K562 (cell line): ENCODE results near the gene BCO1. TPM values are rescaled to one million over a fixed set of nuclear protein-coding genes. Genes with fewer than 3 reads are reported as not detected.
A peak's percentile ranks its signal among the peaks of the same experiment; 100 is the strongest.

Experiments used
- ATAC-seq: fragments of 200-7000 bp; cut with Tn5 transposase; 3 replicates; pipeline ENCODE4 v1.9.1; 2020; ENCODE audit warnings: moderate library complexity
- BruUV-seq: library from RNA; stranded (reverse); fragments of 400-500 nt; replicated peaks from 2 replicates; lab custom pipeline; 2021; lab: Mats Ljungman, UMichigan
- CTCF ChIA-PET: fragments of 300-600 bp; formaldehyde crosslinking; extraction: SDS; loops from one replicate; lab custom pipeline; 2021; ENCODE audit warnings: low intra/inter-chr PET ratio; lab: Yijun Ruan, JAX
- POLR2A ChIA-PET: fragments of 300-600, 350-650 bp; sonication (Branson Sonifier 250); formaldehyde crosslinking; extraction: SDS; loops from one replicate; lab custom pipeline; 2021; ENCODE audit warnings: antibody characterized with exemption, inconsistent platforms; lab: Yijun Ruan, JAX
- DNase-seq, 4 experiments: peaks; one replicate each; pipeline versions ENCODE4 v3.0.0 to v3.0.0-alpha.2; 2011 to 2018; ENCODE audit warnings: low spot score in 3 of 4, mixed read lengths in 3 of 4; ENCODE audit errors: extremely low read depth in 1 of 4
- FAIRE-seq: peaks from 2 replicates; lab custom pipeline; 2011; peaks lifted over from hg19 to GRCh38; lab: Jason Lieb, UNC
- H2AFZ ChIP-seq: 2 replicates; pipeline ENCODE4 v1.6.0; 2011; ENCODE audit warnings: low read depth, low read length, control low read depth, inconsistent platforms
- H3K27ac ChIP-seq: fragments of 200-600 bp; 3 replicates; pipeline ENCODE4 v1.8.0; 2011; ENCODE audit warnings: low read depth, mild to moderate bottlenecking, control low read depth, inconsistent platforms, low read length, moderate library complexity, mixed read lengths; ENCODE audit errors: extremely low read depth
- H3K27me3 ChIP-seq, 2 experiments: fragments of 300-600 bp in 1 of 2; 2 replicates in 1 of 2; 3 replicates in 1 of 2; pipeline versions ENCODE4 v1.6.0 to v1.8.0; 2011; ENCODE audit warnings: inconsistent platforms in 2 of 2, low read length in 2 of 2, mild to moderate bottlenecking in 1 of 2, mixed read lengths in 1 of 2, moderate library complexity in 1 of 2; ENCODE audit not compliant: control insufficient read depth in 2 of 2, insufficient read depth in 2 of 2
- H3K36me3 ChIP-seq: fragments of 300-600 bp; 3 replicates; pipeline ENCODE4 v1.8.0; 2011; ENCODE audit warnings: mild to moderate bottlenecking, low read length, inconsistent platforms; ENCODE audit not compliant: control insufficient read depth, insufficient read depth
- H3K4me1 ChIP-seq, 2 experiments: fragments of 200-600 bp in 1 of 2; replicated peaks in 1 of 2; 2 replicates in 1 of 2; 3 replicates in 1 of 2; pipeline versions ENCODE4 v1.5.1 to v1.8.0; 2011; ENCODE audit warnings: inconsistent platforms in 2 of 2, low read length in 2 of 2, mild to moderate bottlenecking in 1 of 2, mixed read lengths in 1 of 2, moderate library complexity in 1 of 2; ENCODE audit not compliant: control insufficient read depth in 2 of 2, insufficient read depth in 2 of 2
- H3K4me2 ChIP-seq: 2 replicates; pipeline ENCODE4 v1.6.1; 2011; ENCODE audit warnings: low read length, control low read depth, inconsistent platforms, mixed read lengths; ENCODE audit not compliant: insufficient read depth
- H3K4me3 ChIP-seq: fragments of 200-600 bp; sonication (generic), shearing (Covaris generic); 2 replicates; pipeline ENCODE4 v1.5.1; 2016; ENCODE audit warnings: control low read depth, inconsistent platforms
- H3K79me2 ChIP-seq: fragments of 200-600 bp; 3 replicates; pipeline ENCODE4 v1.8.0; 2011; ENCODE audit warnings: low read length, inconsistent platforms; ENCODE audit not compliant: control insufficient read depth, insufficient read depth
- H3K9ac ChIP-seq, 2 experiments: 2 replicates each; pipeline versions ENCODE4 v1.6.0 to v1.6.1; 2011; ENCODE audit warnings: low read depth in 2 of 2, low read length in 2 of 2, control low read depth in 1 of 2, inconsistent platforms in 1 of 2, mild to moderate bottlenecking in 1 of 2, mixed read lengths in 1 of 2; ENCODE audit not compliant: insufficient read depth in 1 of 2
- H3K9me1 ChIP-seq: one replicate; pipeline ENCODE4 v1.6.0; 2011; ENCODE audit warnings: inconsistent platforms, mild to moderate bottlenecking, low read length, moderate library complexity; ENCODE audit not compliant: control insufficient read depth, insufficient read depth
- H3K9me3 ChIP-seq: replicated peaks from 2 replicates; pipeline ENCODE4 v1.5.1; 2011; ENCODE audit warnings: low read depth, low read length, inconsistent platforms; ENCODE audit not compliant: control insufficient read depth, insufficient read depth
- H4K20me1 ChIP-seq: replicated peaks from 2 replicates; pipeline ENCODE4 v1.6.1; 2011; ENCODE audit warnings: low read length, inconsistent platforms, mixed read lengths; ENCODE audit not compliant: control insufficient read depth, insufficient read depth
- CBFA2T3 ChIP-seq: fragments of 450-650 bp; IDR thresholded peaks from 2 replicates; pipeline ENCODE4 v1.6.1; 2017
- CEBPB ChIP-seq: fragments of 450-650 bp; IDR thresholded peaks from 2 replicates; pipeline ENCODE4 v1.6.1; 2016; ENCODE audit warnings: missing genetic modification characterization, missing compliant biosample characterization
- CEBPG ChIP-seq, 3 experiments: fragments of 200-800 bp in 1 of 3; sonication (Bioruptor generic) in 1 of 3; sonication (generic) in 1 of 3; formaldehyde crosslinking in 1 of 3; IDR thresholded peaks in 2 of 3; conservative IDR thresholded peaks in 1 of 3; 2 replicates each; pipeline versions ENCODE4 v1.6.1 to v1.8.0; 2016 to 2022; ENCODE audit warnings: missing compliant biosample characterization in 2 of 3, missing genetic modification characterization in 2 of 3, mild to moderate bottlenecking in 1 of 3, missing genetic modification reagents in 1 of 3
- ERF ChIP-seq: fragments of 450-650 bp; formaldehyde crosslinking; IDR thresholded peaks from 2 replicates; pipeline ENCODE4 v1.4.0; 2020; ENCODE audit warnings: mild to moderate bottlenecking, mixed read lengths
- HCFC1 ChIP-seq: IDR thresholded peaks from 2 replicates; pipeline ENCODE4 v1.6.1; 2012; ENCODE audit warnings: low read depth, low read length, improper control_type of control experiment
- HSF4 ChIP-seq: fragments of 250-450 bp; sonication (Bioruptor Pico); IDR thresholded peaks from 2 replicates; pipeline ENCODE4 v2.1.2; 2022; ENCODE audit warnings: mild to moderate bottlenecking, moderate library complexity, borderline replicate concordance
- KLF13 ChIP-seq: fragments of 450-650 bp; IDR thresholded peaks from 2 replicates; pipeline ENCODE4 v1.6.1; 2016; ENCODE audit warnings: missing genetic modification characterization, low read depth, mild to moderate bottlenecking, missing compliant biosample characterization, moderate library complexity, borderline replicate concordance
- L3MBTL2 ChIP-seq: fragments of 450-650 bp; IDR thresholded peaks from 2 replicates; pipeline ENCODE4 v1.6.1; 2016; ENCODE audit warnings: mild to moderate bottlenecking, moderate library complexity
- MTA3 ChIP-seq: fragments of 450-650 bp; formaldehyde crosslinking; IDR thresholded peaks from 2 replicates; pipeline ENCODE4 v1.6.1; 2017; ENCODE audit warnings: mild to moderate bottlenecking, borderline replicate concordance
- NFATC3 ChIP-seq: fragments of 450-650 bp; IDR thresholded peaks from 2 replicates; pipeline ENCODE4 v1.6.1; 2017; ENCODE audit warnings: mild to moderate bottlenecking
- RBM15 ChIP-seq: fragments of 200-400 bp; formaldehyde crosslinking; IDR thresholded peaks from 2 replicates; pipeline ENCODE4 v1.6.1; 2018; ENCODE audit warnings: mild to moderate bottlenecking, low read length, moderate library complexity; ENCODE audit not compliant: insufficient read depth
- SAFB2 ChIP-seq: fragments of 200-400 bp; formaldehyde crosslinking; IDR thresholded peaks from 2 replicates; pipeline ENCODE4 v1.6.1; 2018; ENCODE audit warnings: borderline replicate concordance, low read length, low read depth, moderate library complexity; ENCODE audit not compliant: severe bottlenecking
- XRCC4 ChIP-seq: IDR thresholded peaks from one replicate; pipeline ENCODE4 v1.6.1; 2011; ENCODE audit not compliant: insufficient read depth, insufficient read length; ENCODE audit errors: extremely low read depth
- ZFP30 ChIP-seq: fragments of 250-450 bp; sonication (Bioruptor Pico); IDR thresholded peaks from 2 replicates; pipeline ENCODE4 v1.8.0; 2022; ENCODE audit warnings: moderate library complexity, mild to moderate bottlenecking, inconsistent platforms, borderline replicate concordance
- ZNF174 ChIP-seq: fragments of 250-450 bp; sonication (Bioruptor Pico); IDR thresholded peaks from 2 replicates; pipeline ENCODE4 v1.4.0; 2020; ENCODE audit warnings: mild to moderate bottlenecking
- ZNF24 ChIP-seq: fragments of 450-650 bp; IDR thresholded peaks from 2 replicates; pipeline ENCODE4 v1.6.1; 2016
- WGBS: fragments of 100-300 bp; shearing (Covaris generic); methylation state at CpG from one replicate; pipeline ENCODE4 v1.1.6; 2016; ENCODE audit warnings: low coverage, mixed read lengths; ENCODE audit not compliant: insufficient coverage; ENCODE audit errors: missing lambda C conversion rate; 5-methylcytosine and 5-hydroxymethylcytosine counted together
- in situ Hi-C: fragments of 300-500 bp; cut with MboI; formaldehyde crosslinking; loops from 4 replicates; pipeline ENCODE4 v1.15.0; 2018; ENCODE audit warnings: inconsistent platforms, mixed read lengths
- intact Hi-C: fragments of 100-400 bp; cut with micrococcal nuclease; formaldehyde crosslinking; loops from 2 replicates; pipeline ENCODE4 v1.14.2; 2022
- polyA plus RNA-seq, 8 experiments: library from polyadenylated mRNA; depleted of rRNA in 4 of 8; stranded (reverse) in 5 of 8; unstranded in 3 of 8; fragments of >200 nt; fragmentation: Nextera tagmentation in 2 of 8; fragmentation: Illumina TruSeq in 1 of 8; extraction: Ambion mirVana in 2 of 8; extraction: Trizol in 1 of 8; gene quantifications; 2 replicates each; pipeline versions ENCODE4 v1.2.1 to v1.2.3, GENCODE V29; 2011 to 2014; ENCODE audit warnings: inconsistent platforms in 1 of 8, missing spikeins in 1 of 8
- total RNA-seq, 7 experiments: library from RNA; depleted of rRNA in 6 of 7; stranded (reverse); fragments of >200 nt in 6 of 7; fragmentation: Illumina TruSeq in 2 of 7; extraction: Trizol in 2 of 7; gene quantifications; 2 replicates each; pipeline versions ENCODE4 v1.2.1 to v1.2.3, GENCODE V29; 2011 to 2021; ENCODE audit warnings: low replicate concordance in 1 of 7
- TF ChIP-seq, protein P1 (sequence below): IDR thresholded peaks from 2 replicates; pipeline ENCODE4 v1.6.1; 2014; ENCODE audit warnings: antibody characterized with exemption
- TF ChIP-seq, protein P2 (sequence below): fragments of 450-650 bp; formaldehyde crosslinking; IDR thresholded peaks from 2 replicates; pipeline ENCODE4 v1.4.0; 2020; ENCODE audit warnings: mild to moderate bottlenecking, moderate library complexity

The BCO1 gene
- total and polyA plus RNA-seq, 9 of the 15 experiments (the other 6 are each of a cell fraction or from before 2014, with no cell fraction given): not detected

DNA sequence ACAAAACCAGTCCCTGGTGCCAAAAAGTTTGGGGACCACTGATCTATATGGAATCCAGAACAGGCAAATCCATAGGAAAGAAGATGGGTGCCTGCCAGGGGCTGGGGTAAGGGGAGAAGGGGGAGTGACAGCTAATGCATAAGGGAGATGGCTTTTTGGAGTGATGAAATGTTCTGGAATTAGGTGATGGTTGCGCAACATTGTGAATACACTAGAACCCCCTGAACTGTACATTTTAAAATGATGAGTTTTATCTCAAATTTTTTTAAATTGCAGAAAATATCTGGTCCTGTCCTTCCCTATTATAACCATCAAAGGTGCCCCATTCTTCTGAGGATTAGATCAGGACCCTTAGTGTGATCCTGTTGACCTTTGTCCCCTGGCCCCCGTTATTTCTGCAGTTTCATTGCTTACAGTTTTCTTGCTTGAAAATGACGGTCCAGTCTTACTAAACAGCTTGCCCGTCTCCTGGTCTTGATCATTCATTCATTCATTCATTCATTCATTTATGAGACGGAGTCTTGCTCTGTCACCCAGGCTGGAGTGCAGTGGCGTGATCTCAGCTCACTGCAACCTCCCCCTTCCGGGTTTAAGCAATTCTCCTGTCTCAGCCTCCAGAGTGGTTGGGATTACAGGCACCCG is 4.6 kb downstream of the BCO1 start:
- Histone ChIP-seq H3K79me2 (no peaks in the 10 kb centered on the region), H3K4me3 (no peak overlapping the region), H2AFZ (no peak overlapping the region), H3K27me3 (peaks cover 46 to 67% of the 10 kb centered on the region in 2 experiments), H3K9me1 (no peaks in the 10 kb centered on the region), H4K20me1 (peaks cover 5% of the 10 kb centered on the region; the same call in 1 of the 2 replicates), H3K4me2 (no peak overlapping the region), H3K9me3 (no peaks in the 10 kb centered on the region; the same call in 1 of the 2 replicates), H3K27ac (no peak overlapping the region), H3K4me1 (no peaks in the 10 kb centered on the region; a peak in 1 of 5 replicates), H3K36me3 (no peaks in the 10 kb centered on the region), H3K9ac (no peak overlapping the region)
- FAIRE-seq (no peak), DNase-seq (no peak), ATAC-seq (no peak)
- WGBS: 7% methylated on average over 8 of the region's 8 CpGs
- ChIA-PET CTCF (no interaction called here), POLR2A (no interaction called here)
- intact Hi-C loops: no loop called here
- BruUV-seq: no TSS peak
- in situ Hi-C loops: no loop called here
- no peak for TF ChIP-seq XRCC4
- TF ChIP-seq CEBPG (CRISPR knock-in tag; IDR thresholded peaks at IDR 0.05): no peak
- peak; percentile 89 to 97 for TF ChIP-seq CEBPG (tag; conservative IDR thresholded peaks at IDR 0.05 in 1 of 2, IDR thresholded peaks at IDR 0.05 in 1 of 2)
- no peak for TF ChIP-seq CBFA2T3
- no peak for TF ChIP-seq KLF13 (tag)
- TF ChIP-seq ERF (CRISPR knock-in tag): no peak
- TF ChIP-seq MTA3: no peak
- no peak for TF ChIP-seq HSF4 (CRISPR knock-in tag)
- TF ChIP-seq L3MBTL2: no peak
- no peak for TF ChIP-seq ZFP30 (CRISPR knock-in tag)
- TF ChIP-seq ZNF24: peak; percentile 95
- TF ChIP-seq HCFC1: no peak
- no peak for TF ChIP-seq RBM15
- TF ChIP-seq SAFB2: no peak
- TF ChIP-seq NFATC3: no peak
- peak; percentile 92 for TF ChIP-seq CEBPB
- TF ChIP-seq, protein P1, sequence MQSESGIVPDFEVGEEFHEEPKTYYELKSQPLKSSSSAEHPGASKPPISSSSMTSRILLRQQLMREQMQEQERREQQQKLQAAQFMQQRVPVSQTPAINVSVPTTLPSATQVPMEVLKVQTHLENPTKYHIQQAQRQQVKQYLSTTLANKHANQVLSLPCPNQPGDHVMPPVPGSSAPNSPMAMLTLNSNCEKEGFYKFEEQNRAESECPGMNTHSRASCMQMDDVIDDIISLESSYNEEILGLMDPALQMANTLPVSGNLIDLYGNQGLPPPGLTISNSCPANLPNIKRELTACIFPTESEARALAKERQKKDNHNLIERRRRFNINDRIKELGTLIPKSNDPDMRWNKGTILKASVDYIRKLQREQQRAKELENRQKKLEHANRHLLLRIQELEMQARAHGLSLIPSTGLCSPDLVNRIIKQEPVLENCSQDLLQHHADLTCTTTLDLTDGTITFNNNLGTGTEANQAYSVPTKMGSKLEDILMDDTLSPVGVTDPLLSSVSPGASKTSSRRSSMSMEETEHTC: no peak
- TF ChIP-seq ZNF174: no peak
- TF ChIP-seq, protein P2, sequence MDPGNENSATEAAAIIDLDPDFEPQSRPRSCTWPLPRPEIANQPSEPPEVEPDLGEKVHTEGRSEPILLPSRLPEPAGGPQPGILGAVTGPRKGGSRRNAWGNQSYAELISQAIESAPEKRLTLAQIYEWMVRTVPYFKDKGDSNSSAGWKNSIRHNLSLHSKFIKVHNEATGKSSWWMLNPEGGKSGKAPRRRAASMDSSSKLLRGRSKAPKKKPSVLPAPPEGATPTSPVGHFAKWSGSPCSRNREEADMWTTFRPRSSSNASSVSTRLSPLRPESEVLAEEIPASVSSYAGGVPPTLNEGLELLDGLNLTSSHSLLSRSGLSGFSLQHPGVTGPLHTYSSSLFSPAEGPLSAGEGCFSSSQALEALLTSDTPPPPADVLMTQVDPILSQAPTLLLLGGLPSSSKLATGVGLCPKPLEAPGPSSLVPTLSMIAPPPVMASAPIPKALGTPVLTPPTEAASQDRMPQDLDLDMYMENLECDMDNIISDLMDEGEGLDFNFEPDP (CRISPR knock-in tag): no peak
